ENCODE results near the gene FANCE.
A peak's percentile ranks its signal among the peaks of the same experiment; 100 is the strongest.

The FANCE gene

DNA sequence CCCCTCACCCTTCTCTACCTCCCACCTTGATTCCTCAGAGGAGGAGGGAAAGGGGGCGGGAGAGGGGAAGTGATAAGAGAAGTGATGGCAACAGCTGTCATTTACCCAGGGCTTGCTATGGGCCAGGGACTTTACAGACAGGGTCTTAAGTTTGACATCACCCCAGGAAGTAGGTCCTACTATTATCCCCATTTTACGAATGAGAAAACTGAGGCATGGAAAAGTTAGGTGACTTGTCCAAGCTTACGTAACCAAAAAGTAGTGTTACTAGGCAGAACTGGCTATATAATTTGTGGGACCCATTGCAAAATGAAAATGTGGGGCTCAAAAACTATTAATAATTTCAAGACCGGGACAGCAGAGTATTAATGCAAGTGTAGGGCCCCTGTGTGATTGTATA, 10.5 kb upstream of the FANCE start:
- DNase-seq = no peak
- no peak overlapping the region for H3K4me3 Mint-ChIP-seq
- H3K27ac Mint-ChIP-seq = no peak overlapping the region
- no peaks in the 10 kb centered on the region for H3K9me3 Mint-ChIP-seq
- no peaks in the 10 kb centered on the region for H3K27me3 Mint-ChIP-seq
- no peaks in the 10 kb centered on the region for H3K36me3 Mint-ChIP-seq (ENCODE audit: low read depth)
- peaks cover 2% of the 10 kb centered on the region for H3K4me1 Mint-ChIP-seq (ENCODE audit: low read depth)

DNA sequence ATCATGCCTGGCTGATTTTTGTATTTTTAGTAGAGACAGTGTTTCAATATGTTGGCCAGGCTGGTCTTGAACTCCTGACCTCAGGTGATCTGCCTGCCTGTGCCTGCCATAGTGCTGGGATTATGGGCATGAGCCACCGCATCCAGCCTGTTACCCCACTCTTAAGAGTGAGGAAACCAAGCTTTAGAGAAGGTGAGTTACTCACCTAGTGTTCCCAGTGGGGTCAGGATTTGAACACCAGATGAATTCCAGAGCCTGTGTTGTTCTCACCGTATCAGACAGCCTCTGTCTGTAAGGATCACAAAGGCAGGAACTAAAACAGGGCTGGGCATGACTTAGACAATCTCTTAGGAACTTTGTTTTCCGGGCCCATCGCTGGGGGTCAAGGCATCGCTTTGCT, 9.4 kb upstream of the FANCE start:
- DNase-seq = no peak
- H3K36me3 Mint-ChIP-seq (ENCODE audit: low read depth) = no peaks in the 10 kb centered on the region
- H3K9me3 Mint-ChIP-seq = no peaks in the 10 kb centered on the region
- no peaks in the 10 kb centered on the region for H3K27me3 Mint-ChIP-seq
- H3K27ac Mint-ChIP-seq = no peak overlapping the region
- no peak overlapping the region for H3K4me3 Mint-ChIP-seq
- H3K4me1 Mint-ChIP-seq (ENCODE audit: low read depth) = peaks cover 2% of the 10 kb centered on the region

DNA sequence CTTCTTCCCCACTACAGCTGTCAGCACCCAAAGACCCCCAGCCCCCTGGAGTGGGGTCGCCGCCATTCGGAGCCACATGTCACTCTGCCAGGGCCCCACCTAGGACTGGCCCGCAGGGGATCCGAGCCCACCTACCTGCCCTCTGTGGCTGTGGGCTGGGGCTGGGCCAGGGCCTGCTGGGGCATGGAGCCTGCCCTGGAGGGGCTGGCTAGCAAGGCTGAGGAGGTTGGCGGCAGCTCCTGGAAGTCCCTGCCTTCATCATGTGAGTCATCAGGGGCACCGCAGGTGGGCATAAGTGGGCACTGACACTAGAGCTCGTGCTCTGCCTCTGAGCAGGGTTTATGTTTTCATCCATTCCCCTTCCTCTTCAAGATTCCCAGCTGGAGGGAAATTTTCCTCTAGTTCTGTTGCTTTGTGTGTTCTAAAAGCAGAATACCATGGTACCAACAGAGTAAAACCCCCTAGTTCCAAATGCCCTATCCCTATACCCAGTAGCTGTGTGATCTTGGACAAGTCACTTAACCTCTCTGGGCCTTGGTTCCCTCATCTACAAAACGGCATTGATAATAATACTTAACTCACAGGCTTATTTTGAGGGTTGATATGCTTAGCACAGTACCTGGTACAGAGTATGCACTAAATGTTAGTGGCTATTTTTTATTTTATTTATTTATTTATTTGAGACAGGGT, 8.7 kb upstream of the FANCE start:
- H3K9me3 Mint-ChIP-seq = no peaks in the 10 kb centered on the region
- peaks cover 4% of the 10 kb centered on the region for H3K4me1 Mint-ChIP-seq (ENCODE audit: low read depth)
- no peak overlapping the region for H3K4me3 Mint-ChIP-seq
- H3K27me3 Mint-ChIP-seq = no peaks in the 10 kb centered on the region
- H3K27ac Mint-ChIP-seq = no peak overlapping the region
- no peak for DNase-seq
- H3K36me3 Mint-ChIP-seq (ENCODE audit: low read depth) = no peaks in the 10 kb centered on the region

DNA sequence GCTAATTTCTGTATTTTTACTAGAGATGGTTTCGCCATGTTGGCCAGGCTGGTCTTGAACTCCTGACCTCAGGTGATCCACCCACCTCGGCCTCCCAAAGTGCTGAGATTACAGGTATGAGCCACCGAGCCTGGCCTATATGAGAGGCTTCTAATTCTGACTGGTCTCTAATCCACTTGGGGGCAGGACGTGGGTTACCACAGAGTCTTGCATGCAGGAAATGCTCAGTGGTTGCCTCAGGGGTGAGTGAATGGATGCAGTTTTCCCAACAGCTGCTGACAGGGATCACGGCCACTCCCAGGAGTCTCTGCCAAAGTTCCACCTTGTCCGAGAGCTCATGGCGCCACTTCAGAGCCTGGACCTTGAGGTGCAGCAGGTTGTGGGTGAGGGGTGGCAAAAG, 6.4 kb upstream of the FANCE start:
- no peaks in the 10 kb centered on the region for H3K27me3 Mint-ChIP-seq
- no peak overlapping the region for H3K27ac Mint-ChIP-seq
- peaks cover 9% of the 10 kb centered on the region for H3K4me1 Mint-ChIP-seq (ENCODE audit: low read depth)
- H3K4me3 Mint-ChIP-seq = no peak overlapping the region
- H3K9me3 Mint-ChIP-seq = no peaks in the 10 kb centered on the region
- DNase-seq = no peak
- H3K36me3 Mint-ChIP-seq (ENCODE audit: low read depth) = no peaks in the 10 kb centered on the region

DNA sequence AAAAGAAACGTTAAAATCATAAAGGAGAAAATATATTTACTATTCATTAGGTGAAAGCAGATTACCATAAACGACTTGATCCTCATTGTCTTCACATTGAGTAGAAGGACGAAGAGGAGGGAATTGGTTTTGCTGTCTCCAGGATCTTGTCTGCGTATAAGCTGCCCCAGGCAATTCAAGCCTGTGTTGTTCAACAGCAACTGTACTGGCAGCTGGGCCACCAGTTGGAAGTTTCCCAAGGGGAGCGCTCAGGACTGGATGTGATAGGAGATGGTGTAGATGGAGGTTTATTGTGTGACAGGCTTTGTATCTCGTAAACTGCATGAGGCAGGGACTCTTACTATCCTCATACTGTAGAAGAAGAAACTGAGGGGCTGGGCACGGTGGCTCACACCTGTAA, 3.9 kb upstream of the FANCE start:
- H3K27ac Mint-ChIP-seq = no peak overlapping the region
- no peaks in the 10 kb centered on the region for H3K27me3 Mint-ChIP-seq
- H3K9me3 Mint-ChIP-seq = no peaks in the 10 kb centered on the region
- no peak for DNase-seq
- no peak overlapping the region for H3K4me3 Mint-ChIP-seq
- H3K36me3 Mint-ChIP-seq (ENCODE audit: low read depth) = peaks cover 5% of the 10 kb centered on the region
- peaks cover 23% of the 10 kb centered on the region for H3K4me1 Mint-ChIP-seq (ENCODE audit: low read depth)

DNA sequence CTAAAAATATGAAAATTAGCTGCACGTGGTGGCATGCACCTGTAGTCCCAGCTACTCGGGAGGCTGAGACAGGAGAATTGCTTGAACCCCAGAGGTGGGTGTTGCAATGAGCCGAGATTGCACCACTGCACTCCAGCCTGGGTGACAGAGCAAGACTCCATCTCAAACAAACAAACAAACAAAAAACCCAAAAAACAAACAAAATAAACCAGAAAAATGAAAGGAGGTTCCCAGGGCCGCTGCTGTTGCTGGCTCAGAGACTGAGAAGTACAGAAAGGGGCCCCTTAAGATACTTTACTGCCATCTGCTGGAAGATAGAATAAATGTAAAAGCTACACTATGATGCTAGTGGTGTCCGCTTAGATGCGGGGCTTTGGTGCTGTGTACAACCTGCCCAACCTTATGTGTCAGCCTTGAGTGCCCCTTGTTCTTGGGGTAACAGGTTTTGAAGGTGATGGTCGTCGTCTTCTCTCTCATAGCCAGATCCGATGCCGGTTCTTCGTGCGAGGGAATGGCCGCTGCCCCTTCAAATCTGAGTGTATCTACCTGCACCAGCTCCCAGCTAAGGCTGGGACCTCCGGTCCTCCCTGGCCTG, 2.8 kb upstream of the FANCE start:
- H3K27me3 Mint-ChIP-seq = no peaks in the 10 kb centered on the region
- no peaks in the 10 kb centered on the region for H3K9me3 Mint-ChIP-seq
- H3K36me3 Mint-ChIP-seq (ENCODE audit: low read depth) = peaks cover 14% of the 10 kb centered on the region
- H3K4me1 Mint-ChIP-seq (ENCODE audit: low read depth) = peaks cover 34% of the 10 kb centered on the region
- no peak overlapping the region for H3K27ac Mint-ChIP-seq
- DNase-seq = peak; percentile 55
- H3K4me3 Mint-ChIP-seq = no peak overlapping the region

DNA sequence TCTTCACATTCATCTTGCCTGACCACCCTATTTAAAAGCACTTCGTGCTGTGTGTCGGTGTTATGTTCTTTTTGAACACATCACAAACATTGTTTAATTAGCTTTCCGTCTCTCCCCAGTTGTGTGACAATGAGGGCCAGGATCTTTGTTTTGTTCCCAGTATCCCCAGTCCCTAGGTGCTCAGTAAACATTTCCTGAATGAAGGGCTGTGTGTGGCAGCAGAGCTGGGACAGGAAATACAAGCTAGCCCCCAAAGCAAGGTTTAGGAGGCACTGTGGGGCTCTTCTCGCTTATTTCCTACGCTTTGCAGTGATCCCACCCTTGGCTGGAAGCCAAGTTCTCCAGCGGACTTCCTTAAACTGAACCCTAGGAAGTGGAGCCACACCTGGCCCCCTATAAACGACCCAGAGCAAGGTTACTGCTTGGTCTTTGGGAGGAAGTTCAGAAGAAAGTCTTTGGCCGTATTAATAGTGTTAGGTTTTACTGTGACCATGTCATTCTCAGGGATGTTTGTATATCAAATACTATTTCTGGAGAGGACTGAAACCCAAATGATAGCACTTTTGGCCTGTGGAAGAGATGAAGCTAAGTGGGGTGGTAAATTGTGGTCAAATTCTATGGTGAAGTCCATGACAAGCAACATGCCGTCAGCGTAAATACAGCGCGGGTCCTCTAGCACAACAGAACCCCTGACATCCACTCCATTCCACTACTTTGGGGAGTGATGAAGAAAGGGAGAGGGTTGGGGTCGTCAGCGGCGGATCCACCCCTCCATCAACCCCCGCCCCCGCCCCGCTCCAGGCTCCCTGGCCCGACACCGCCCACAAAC, 570 bp upstream of the FANCE start:
- no peak for DNase-seq
- H3K9me3 Mint-ChIP-seq = no peaks in the 10 kb centered on the region
- no peaks in the 10 kb centered on the region for H3K27me3 Mint-ChIP-seq
- peak overlapping the region; percentile 83 for H3K4me3 Mint-ChIP-seq
- H3K27ac Mint-ChIP-seq = peak overlapping the region; percentile 73
- H3K4me1 Mint-ChIP-seq (ENCODE audit: low read depth) = peaks cover 43% of the 10 kb centered on the region
- H3K36me3 Mint-ChIP-seq (ENCODE audit: low read depth) = peaks cover 36% of the 10 kb centered on the region

DNA sequence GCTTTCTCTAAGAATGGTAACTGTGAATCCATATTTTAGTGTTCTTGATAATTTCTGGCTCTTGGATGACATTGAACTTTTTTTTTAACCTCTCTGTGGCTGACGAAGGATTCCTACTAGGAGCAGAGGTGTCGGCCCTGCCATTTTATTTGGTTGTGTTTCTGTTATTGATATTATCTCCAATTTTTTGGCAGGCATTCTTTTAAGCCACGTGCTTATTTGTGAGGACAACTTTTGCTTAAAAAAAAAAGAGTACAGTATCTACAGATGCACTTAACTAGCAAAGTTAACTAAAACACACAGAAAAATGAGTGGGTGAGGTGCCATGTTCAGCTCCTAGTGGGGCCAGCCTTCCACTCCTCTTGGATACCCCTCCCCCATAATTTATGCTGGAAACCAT, 1.1 kb downstream of the FANCE start:
- Mint-ChIP-seq H3K9me3 (no peaks in the 10 kb centered on the region), H3K27me3 (no peaks in the 10 kb centered on the region), H3K4me3 (peak overlapping the region; percentile 84), H3K36me3 (ENCODE audit: low read depth) (peaks cover 53% of the 10 kb centered on the region), H3K27ac (peak overlapping the region; percentile 39), H3K4me1 (ENCODE audit: low read depth) (peaks cover 42% of the 10 kb centered on the region)
- no peak for DNase-seq

DNA sequence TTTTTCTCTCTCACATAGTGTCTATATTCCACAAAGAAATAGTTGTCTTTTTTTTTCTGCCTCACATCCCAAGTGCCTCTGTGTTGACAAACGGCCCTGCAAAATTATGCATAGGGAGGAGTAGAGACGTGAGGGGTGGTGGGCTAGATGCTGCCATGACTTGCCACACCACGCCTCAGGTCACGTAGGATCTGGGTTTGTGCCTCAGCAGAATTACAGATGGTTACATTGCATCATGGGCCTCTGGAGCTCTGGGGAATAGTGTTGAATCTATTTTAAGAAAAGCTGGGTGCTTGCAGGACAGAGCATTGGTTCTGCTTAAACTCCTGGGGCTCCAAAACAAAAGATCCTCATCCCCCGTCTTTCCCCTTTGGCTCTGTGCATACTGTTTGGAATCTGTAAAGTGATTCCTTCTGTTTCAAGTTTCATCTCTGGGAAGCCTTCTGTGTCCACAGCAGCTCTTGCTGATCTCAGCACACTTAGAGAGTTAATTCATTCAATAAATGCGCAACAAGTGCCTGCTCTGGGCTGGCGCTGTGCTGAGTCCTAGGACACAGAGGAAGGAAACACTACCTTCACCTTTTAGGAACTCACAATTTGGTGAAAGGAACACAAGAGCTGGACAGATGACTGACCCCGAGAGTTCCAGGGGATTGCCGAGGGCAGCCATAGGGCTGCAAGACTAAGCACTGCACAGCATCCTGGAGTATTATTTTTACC, 2.4 kb downstream of the FANCE start:
- no peak for DNase-seq
- Mint-ChIP-seq H3K4me3 (peak overlapping the region; percentile 84), H3K27ac (no peak overlapping the region), H3K4me1 (ENCODE audit: low read depth) (peaks cover 38% of the 10 kb centered on the region), H3K27me3 (no peaks in the 10 kb centered on the region), H3K9me3 (no peaks in the 10 kb centered on the region), H3K36me3 (ENCODE audit: low read depth) (peaks cover 63% of the 10 kb centered on the region)

DNA sequence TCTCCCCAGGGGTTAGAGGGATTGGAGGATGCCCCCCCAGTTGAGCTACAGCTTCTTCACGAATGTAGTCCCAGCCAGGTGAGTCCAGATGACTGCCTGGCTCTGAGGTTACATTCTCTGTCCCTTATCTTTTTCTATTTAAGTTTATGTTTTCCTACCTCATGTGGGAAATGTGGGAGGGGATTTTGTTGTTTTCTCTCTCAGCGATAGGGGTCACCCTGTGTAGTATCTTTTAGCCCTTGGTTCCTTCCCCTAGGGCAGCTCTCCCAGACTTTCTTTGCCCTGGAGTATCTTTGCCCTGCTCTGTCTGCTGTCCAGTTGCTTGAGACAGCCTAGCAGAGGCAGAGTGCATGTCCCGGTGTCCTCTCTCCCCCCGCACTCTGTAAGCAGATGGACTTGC, 5.8 kb downstream of the FANCE start:
- DNase-seq = no peak
- peaks cover 88% of the 10 kb centered on the region for H3K36me3 Mint-ChIP-seq (ENCODE audit: low read depth)
- no peak overlapping the region for H3K4me3 Mint-ChIP-seq
- H3K9me3 Mint-ChIP-seq = no peaks in the 10 kb centered on the region
- H3K4me1 Mint-ChIP-seq (ENCODE audit: low read depth) = peaks cover 25% of the 10 kb centered on the region
- H3K27ac Mint-ChIP-seq = no peak overlapping the region
- no peaks in the 10 kb centered on the region for H3K27me3 Mint-ChIP-seq

DNA sequence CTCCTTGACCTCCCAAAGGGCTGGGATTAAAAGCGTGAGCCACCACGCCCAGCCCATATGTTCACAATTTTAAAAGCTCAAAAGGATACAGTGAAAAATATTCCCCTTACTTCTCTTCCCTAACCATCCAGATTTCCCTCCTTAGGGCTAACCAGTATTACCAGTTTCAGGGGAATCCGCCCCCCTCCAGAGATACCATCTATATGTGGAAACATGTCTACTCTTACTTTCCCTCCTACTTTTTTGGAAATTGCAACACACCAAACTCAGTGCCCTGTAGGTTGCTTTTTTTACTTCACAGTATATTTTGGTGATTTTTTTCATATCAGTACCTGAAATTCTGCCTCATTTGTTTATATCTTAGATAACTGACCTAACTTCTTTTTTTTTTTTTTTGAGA, 9.1 kb downstream of the FANCE start:
- H3K36me3 Mint-ChIP-seq (ENCODE audit: low read depth) = peaks cover 87% of the 10 kb centered on the region
- no peak overlapping the region for H3K4me3 Mint-ChIP-seq
- H3K9me3 Mint-ChIP-seq = no peaks in the 10 kb centered on the region
- H3K4me1 Mint-ChIP-seq (ENCODE audit: low read depth) = no peaks in the 10 kb centered on the region
- H3K27ac Mint-ChIP-seq = no peak overlapping the region
- H3K27me3 Mint-ChIP-seq = no peaks in the 10 kb centered on the region
- DNase-seq = no peak

DNA sequence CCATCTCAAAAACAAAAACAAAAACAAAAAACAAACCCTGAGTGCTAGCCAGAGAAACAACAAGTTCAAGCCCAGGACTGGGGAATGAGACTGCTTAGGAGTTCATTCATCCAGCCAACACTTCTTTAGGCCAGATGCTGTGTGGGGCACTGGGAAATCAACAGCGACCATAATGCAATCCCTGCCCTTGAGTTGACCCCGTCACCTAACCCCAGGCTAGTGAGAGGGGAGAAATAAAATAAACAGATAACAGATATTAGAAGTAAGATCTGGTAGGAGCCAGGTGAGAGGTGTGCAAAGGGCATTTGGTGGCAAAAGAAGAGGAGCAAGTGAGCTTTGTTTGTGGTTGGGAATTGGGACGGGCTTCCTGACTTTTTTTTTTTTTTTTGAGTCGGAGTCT, 11.2 kb downstream of the FANCE start:
- DNase-seq = no peak
- H3K4me3 Mint-ChIP-seq = no peak overlapping the region
- peaks cover 87% of the 10 kb centered on the region for H3K36me3 Mint-ChIP-seq (ENCODE audit: low read depth)
- H3K27me3 Mint-ChIP-seq = no peaks in the 10 kb centered on the region
- H3K9me3 Mint-ChIP-seq = no peaks in the 10 kb centered on the region
- no peak overlapping the region for H3K27ac Mint-ChIP-seq
- peaks cover 12% of the 10 kb centered on the region for H3K4me1 Mint-ChIP-seq (ENCODE audit: low read depth)

DNA sequence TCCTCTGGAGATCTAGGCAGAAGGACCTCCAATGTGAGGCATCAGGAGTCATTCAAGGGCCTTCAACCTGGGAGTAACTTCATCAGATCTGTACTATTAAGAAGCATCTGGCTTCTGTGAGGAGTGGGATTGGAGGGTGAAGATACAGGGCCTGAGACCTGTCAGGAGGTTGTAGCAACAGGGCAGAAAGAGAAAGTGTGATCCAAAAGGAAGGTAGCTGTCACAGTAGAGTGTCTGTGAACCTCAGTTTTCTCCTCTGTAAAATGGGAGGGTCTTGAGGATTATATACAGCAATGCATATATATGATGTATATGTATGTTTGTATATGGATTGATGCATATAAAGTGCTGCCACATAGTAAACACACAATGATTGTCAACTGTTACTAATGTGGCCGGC, 13.5 kb downstream of the FANCE start:
- Mint-ChIP-seq H3K36me3 (ENCODE audit: low read depth) (peaks cover 89% of the 10 kb centered on the region), H3K4me3 (no peak overlapping the region), H3K27ac (no peak overlapping the region), H3K27me3 (no peaks in the 10 kb centered on the region), H3K9me3 (no peaks in the 10 kb centered on the region), H3K4me1 (ENCODE audit: low read depth) (peaks cover 24% of the 10 kb centered on the region)
- no peak for DNase-seq

DNA sequence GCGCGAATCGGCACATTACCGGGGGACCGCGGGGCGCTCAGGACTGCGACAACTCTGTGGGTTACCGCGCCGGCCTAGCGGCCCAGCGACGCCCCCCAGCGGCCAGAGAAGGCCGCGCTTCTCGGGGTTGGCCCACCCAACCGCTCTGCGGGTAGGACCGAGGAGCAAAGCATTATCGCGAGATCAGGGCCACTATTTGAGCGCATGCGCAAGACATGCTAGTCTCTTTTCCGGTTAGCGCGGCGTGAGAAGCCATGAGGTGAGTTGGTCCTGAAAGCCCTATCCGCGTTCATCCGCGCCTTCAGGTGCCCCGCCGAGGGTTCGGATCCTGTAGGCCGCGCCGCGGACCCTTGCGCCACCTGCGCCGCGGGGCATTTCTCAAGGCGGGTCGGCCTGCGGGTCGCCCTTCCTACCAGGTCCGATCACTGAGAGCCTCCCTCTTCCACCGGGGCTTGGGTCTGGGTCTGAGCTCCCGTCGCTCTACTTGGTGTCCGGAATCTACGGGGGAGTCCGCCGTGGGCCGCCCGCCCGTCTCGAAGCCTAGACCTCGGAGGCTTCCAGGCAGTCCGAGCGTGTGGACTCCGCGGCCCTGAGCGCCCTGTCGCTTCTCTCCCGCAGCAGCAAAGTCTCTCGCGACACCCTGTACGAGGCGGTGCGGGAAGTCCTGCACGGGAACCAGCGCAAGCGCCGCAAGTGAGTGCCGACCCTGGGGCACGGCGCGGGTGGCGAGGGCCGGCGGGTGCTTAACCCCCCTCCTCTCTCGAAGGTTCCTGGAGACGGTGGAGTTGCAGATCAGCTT, 16.2 kb downstream of the FANCE start, which contains the start of gene RPL10A:
Gene RPL10A, plus strand, starts transcription at position 221 of the 799 bp plus-strand sequence. Its CDS starts 34 bp downstream, at position 255.
- peaks cover 43% of the 10 kb centered on the region for H3K4me1 Mint-ChIP-seq (ENCODE audit: low read depth)
- peak within 1 kb of the TSS; percentile 99 for H3K27ac Mint-ChIP-seq
- H3K27me3 Mint-ChIP-seq = no peaks in the 10 kb centered on the region
- H3K9me3 Mint-ChIP-seq = no peaks in the 10 kb centered on the region
- peaks cover 95% of the 10 kb centered on the region for H3K36me3 Mint-ChIP-seq (ENCODE audit: low read depth)
- H3K4me3 Mint-ChIP-seq = peak within 1 kb of the TSS; percentile 98
- DNase-seq = peak; percentile 96
